Neural cell (in vitro differentiated cells): ENCODE results near the gene GJA9.

ENCODE experiments used
- CTCF ChIP-seq: fragments of 450-650 bp; IDR thresholded peaks from 2 replicates; pipeline ENCODE4 v1.5.1; 2014; ENCODE audit warnings: antibody characterized with exemption, mild to moderate bottlenecking, moderate library complexity; ENCODE audit not compliant: poor library complexity, severe bottlenecking
- EP300 ChIP-seq: fragments of 450-650 bp; conservative IDR thresholded peaks from 2 replicates; pipeline ENCODE4 v1.6.1; 2014; ENCODE audit warnings: antibody characterized with exemption, mild to moderate bottlenecking, moderate library complexity; ENCODE audit not compliant: poor library complexity, severe bottlenecking
- EZH2 ChIP-seq: fragments of 200-600, 300-800 bp; shearing (Covaris generic), sonication (generic); IDR thresholded peaks from 2 replicates; pipeline ENCODE4 v1.6.1; 2014; ENCODE audit warnings: antibody characterized with exemption, low read length, borderline replicate concordance, mild to moderate bottlenecking; ENCODE audit not compliant: insufficient read depth, poor library complexity, severe bottlenecking
- POLR2AphosphoS5 ChIP-seq: IDR thresholded peaks from 2 replicates; pipeline ENCODE4 v1.6.1; 2012
- RAD21 ChIP-seq: fragments of 450-650 bp; conservative IDR thresholded peaks from 2 replicates; pipeline ENCODE4 v1.6.1; 2014; ENCODE audit warnings: antibody characterized with exemption, mild to moderate bottlenecking, moderate library complexity
- REST ChIP-seq: IDR thresholded peaks from 2 replicates; pipeline ENCODE4 v1.6.1; 2012; ENCODE audit warnings: borderline replicate concordance
- TAF1 ChIP-seq: IDR thresholded peaks from 2 replicates; pipeline ENCODE4 v1.6.1; 2012; ENCODE audit warnings: low read depth

- TF ChIP-seq CTCF (no peak), EZH2 (no peak), REST (no peak), POLR2AphosphoS5 (no peak), EP300 (no peak), TAF1 (no peak), RAD21 (no peak)
These were observed 16.2 kb downstream of the GJA9 start for GRCh38 chr1:38865112-38865715.
